GM08714 (cell line): ENCODE measurements around the gene RPS19BP1.
"Not testable (repeated sequence)": the region's sequence is repeated elsewhere in the genome, so short reads cannot be mapped to it uniquely, and the experiment has no call there.

Experiments
- H3K4me3 ChIP-seq: fragments of 200-500 bp; sonication (Bioruptor generic); 2 replicates; pipeline ENCODE4 v1.5.1; 2014; ENCODE audit warnings: mild to moderate bottlenecking, low read length, inconsistent platforms
- ZNF274 ChIP-seq: IDR thresholded peaks from 2 replicates; pipeline ENCODE4 v1.6.1; 2012; ENCODE audit warnings: mild to moderate bottlenecking, low read depth, low read length

The RPS19BP1 gene

GRCh38 chr22:39518144-39518786 is 14.3 kb downstream of the RPS19BP1 start:
- no peak for TF ChIP-seq ZNF274
- no peak overlapping the region for H3K4me3 ChIP-seq

GRCh38 chr22:39517470-39517869 is 15.1 kb downstream of the RPS19BP1 start:
- no peak overlapping the region for H3K4me3 ChIP-seq
- no peak for TF ChIP-seq ZNF274

- no peak overlapping the region for H3K4me3 ChIP-seq
- no peak for TF ChIP-seq ZNF274
These were observed 17.1 kb downstream of the RPS19BP1 start for GRCh38 chr22:39515266-39516050.

GRCh38 chr22:39514373-39514973 is 18.1 kb downstream of the RPS19BP1 start:
- TF ChIP-seq ZNF274 = no peak
- H3K4me3 ChIP-seq = no peak overlapping the region

- no peak for TF ChIP-seq ZNF274
These were observed 18.8 kb downstream of the RPS19BP1 start for GRCh38 chr22:39513791-39514190.

GRCh38 chr22:39512026-39512425 is 20.5 kb downstream of the RPS19BP1 start:
- H3K4me3 ChIP-seq = no peak overlapping the region
- TF ChIP-seq ZNF274 = no peak

More at GRCh38 chr22:39513791-39514190, 18.8 kb downstream of the RPS19BP1 start:
- no peak overlapping the region for H3K4me3 ChIP-seq

GRCh38 chr22:39511226-39511625 is 21.3 kb downstream of the RPS19BP1 start:
- TF ChIP-seq ZNF274 = no peak
- H3K4me3 ChIP-seq = no peak overlapping the region

GRCh38 chr22:39510529-39511149 is 21.9 kb downstream of the RPS19BP1 start:
- no peak overlapping the region for H3K4me3 ChIP-seq
- TF ChIP-seq ZNF274 = no peak

GRCh38 chr22:39508393-39508792 is 24.2 kb downstream of the RPS19BP1 start:
- no peak for TF ChIP-seq ZNF274
- no peak overlapping the region for H3K4me3 ChIP-seq

GRCh38 chr22:39507021-39507420 is 25.5 kb downstream of the RPS19BP1 start:
- H3K4me3 ChIP-seq = not testable (repeated sequence)

GRCh38 chr22:39504071-39504470 is 28.5 kb downstream of the RPS19BP1 start:
- H3K4me3 ChIP-seq = no peak overlapping the region; the same call in 1 of the 2 replicates
- no peak for TF ChIP-seq ZNF274

GRCh38 chr22:39503630-39504029 is 28.9 kb downstream of the RPS19BP1 start:
- H3K4me3 ChIP-seq = peak overlapping the region; percentile 84
- no peak for TF ChIP-seq ZNF274

GRCh38 chr22:39502789-39503409 is 29.6 kb downstream of the RPS19BP1 start:
- no peak for TF ChIP-seq ZNF274
- H3K4me3 ChIP-seq = peak overlapping the region; percentile 84

GRCh38 chr22:39502109-39502788 is 30.3 kb downstream of the RPS19BP1 start, which contains the start of gene MIEF1:
MIEF1 (plus strand) TSS chr22:39502290; CDS start chr22:39511295, 9,005 bp downstream.
- peak within 1 kb of the TSS; percentile 84 for H3K4me3 ChIP-seq
- no peak for TF ChIP-seq ZNF274
